Lower leg skin (tissue), 3 donors: ENCODE data around the gene GADD45GIP1.

Source experiments
- CTCF ChIP-seq, 3 donors: fragments of 450-650 bp; IDR thresholded peaks; one replicate each; pipeline ENCODE4 v1.5.1; 2016; ENCODE audit warnings: antibody characterized with exemption in 3 of 3, mild to moderate bottlenecking in 3 of 3, moderate library complexity in 2 of 3
- POLR2A ChIP-seq, 2 donors: fragments of 450-650 bp; IDR thresholded peaks; one replicate each; pipeline ENCODE4 v1.6.1; 2016 to 2017; ENCODE audit warnings: antibody characterized with exemption in 2 of 2, mild to moderate bottlenecking in 1 of 2, moderate library complexity in 1 of 2

GRCh38 chr19:12947702-12948611 lies 9.1 kb downstream of the GADD45GIP1 start:
- TF ChIP-seq CTCF (IDR thresholded peaks at IDR 0.05) (no peak), POLR2A (IDR thresholded peaks at IDR 0.05) (no peak)
